Endothelial cell of umbilical vein (primary cell): Measurements from ENCODE around the gene RANBP6.

Experiments used
- EZH2 ChIP-seq: IDR thresholded peaks from 2 replicates; pipeline ENCODE4 v1.6.1; 2012; ENCODE audit warnings: borderline replicate concordance, low read depth, mild to moderate bottlenecking, moderate library complexity, low read length, inconsistent platforms; ENCODE audit not compliant: severe bottlenecking
- POLR2A ChIP-seq: IDR thresholded peaks from 2 replicates; pipeline ENCODE4 v1.6.1; 2012; ENCODE audit warnings: low read depth, mild to moderate bottlenecking, control low read depth, low read length
- TF ChIP-seq, protein P1 (sequence below), 2 donors: IDR thresholded peaks; 1 replicate in 1 of 2; 2 replicates in 1 of 2; pipeline ENCODE4 v1.5.1; 2011; ENCODE audit warnings: low read length in 2 of 2, mild to moderate bottlenecking in 2 of 2, moderate library complexity in 2 of 2, control low read depth in 1 of 2, inconsistent platforms in 1 of 2, low read depth in 1 of 2; ENCODE audit not compliant: insufficient read depth in 1 of 2; ENCODE audit errors: extremely low read depth in 1 of 2

DNA sequence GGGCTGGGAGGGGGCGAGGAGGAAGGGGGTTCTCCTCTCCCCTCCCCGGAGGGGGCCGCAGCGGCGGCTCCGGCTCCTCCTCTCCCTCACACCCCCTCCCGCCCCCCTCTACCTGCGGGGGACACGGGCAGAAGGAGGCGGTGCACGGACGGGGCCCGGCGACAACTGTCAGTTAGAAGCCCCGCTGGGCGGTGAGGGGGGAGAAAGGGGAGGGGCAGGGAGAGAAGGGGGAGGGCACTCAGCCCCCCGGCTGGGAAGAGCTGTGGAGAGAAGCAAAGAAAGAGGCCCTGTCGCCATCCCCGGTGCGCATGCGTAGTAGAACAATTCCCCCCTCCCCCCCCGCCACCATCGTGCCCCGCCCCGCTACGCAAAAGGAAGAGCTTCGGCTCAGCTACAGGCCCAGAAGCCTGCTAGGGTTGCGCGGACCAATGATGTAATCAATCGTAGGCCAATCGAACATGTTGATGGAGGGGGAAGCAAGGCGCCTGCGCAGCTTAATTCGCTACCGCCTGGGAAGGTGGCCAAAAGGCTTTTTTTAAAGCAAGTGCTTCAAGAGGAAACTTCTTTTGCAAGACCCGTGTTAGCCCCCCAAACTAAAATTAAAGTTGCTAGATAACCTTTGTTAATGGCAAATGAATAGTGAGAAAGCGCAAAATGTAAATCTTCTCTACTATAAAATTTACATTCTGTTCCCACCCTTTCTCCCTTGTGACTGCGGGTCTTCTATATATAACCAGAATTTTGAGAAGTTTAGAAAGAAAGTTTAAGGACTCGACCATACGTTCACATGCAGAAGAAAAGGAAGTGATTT is 7.0 kb downstream of the RANBP6 start:
- TF ChIP-seq POLR2A (peak; percentile 50), EZH2 (no peak)
- TF ChIP-seq, protein P1, sequence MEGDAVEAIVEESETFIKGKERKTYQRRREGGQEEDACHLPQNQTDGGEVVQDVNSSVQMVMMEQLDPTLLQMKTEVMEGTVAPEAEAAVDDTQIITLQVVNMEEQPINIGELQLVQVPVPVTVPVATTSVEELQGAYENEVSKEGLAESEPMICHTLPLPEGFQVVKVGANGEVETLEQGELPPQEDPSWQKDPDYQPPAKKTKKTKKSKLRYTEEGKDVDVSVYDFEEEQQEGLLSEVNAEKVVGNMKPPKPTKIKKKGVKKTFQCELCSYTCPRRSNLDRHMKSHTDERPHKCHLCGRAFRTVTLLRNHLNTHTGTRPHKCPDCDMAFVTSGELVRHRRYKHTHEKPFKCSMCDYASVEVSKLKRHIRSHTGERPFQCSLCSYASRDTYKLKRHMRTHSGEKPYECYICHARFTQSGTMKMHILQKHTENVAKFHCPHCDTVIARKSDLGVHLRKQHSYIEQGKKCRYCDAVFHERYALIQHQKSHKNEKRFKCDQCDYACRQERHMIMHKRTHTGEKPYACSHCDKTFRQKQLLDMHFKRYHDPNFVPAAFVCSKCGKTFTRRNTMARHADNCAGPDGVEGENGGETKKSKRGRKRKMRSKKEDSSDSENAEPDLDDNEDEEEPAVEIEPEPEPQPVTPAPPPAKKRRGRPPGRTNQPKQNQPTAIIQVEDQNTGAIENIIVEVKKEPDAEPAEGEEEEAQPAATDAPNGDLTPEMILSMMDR (IDR thresholded peaks at IDR 0.05; ENCODE audit: extremely low read depth in 1 of 2, insufficient read depth in 1 of 2, low read depth in 1 of 2, low read length in 2 of 2): no peak
